Neural cell (in vitro differentiated cells): ENCODE results near the gene TSPAN31. TPM values are rescaled to one million over a fixed set of nuclear protein-coding genes. Genes with fewer than 3 reads are reported as not detected.

Experiments used
- H2AFZ ChIP-seq: fragments of 200-600, 300-800 bp; sonication (generic), shearing (Covaris generic); 2 replicates; pipeline ENCODE4 v1.6.0; 2014; ENCODE audit warnings: low read depth, mild to moderate bottlenecking, antibody characterized with exemption, low read length, moderate library complexity
- H3F3A ChIP-seq: fragments of 200-600 bp; shearing (Covaris generic); 2 replicates; pipeline ENCODE4 v1.6.1; 2016; ENCODE audit warnings: mild to moderate bottlenecking, moderate library complexity, mixed read lengths, antibody characterized with exemption, low read length; ENCODE audit not compliant: insufficient read depth, poor library complexity, severe bottlenecking
- H3K27ac ChIP-seq: fragments of 200-600, 300-800 bp; sonication (generic), shearing (Covaris generic); 2 replicates; pipeline ENCODE4 v1.5.1; 2014; ENCODE audit warnings: mild to moderate bottlenecking, low read length, moderate library complexity
- H3K27me3 ChIP-seq: fragments of 300-800, 200-600 bp; sonication (generic), shearing (Covaris generic); 2 replicates; pipeline ENCODE4 v1.6.0; 2014; ENCODE audit warnings: mild to moderate bottlenecking, low read depth, low read length, moderate library complexity; ENCODE audit not compliant: insufficient read depth
- H3K36me3 ChIP-seq: fragments of 300-800, 200-600 bp; sonication (generic), shearing (Covaris generic); 2 replicates; pipeline ENCODE4 v1.5.1; 2014; ENCODE audit warnings: mild to moderate bottlenecking, antibody characterized with exemption, low read length, moderate library complexity; ENCODE audit not compliant: insufficient read depth
- H3K4me2 ChIP-seq: fragments of 300-800, 200-600 bp; sonication (generic), shearing (Covaris generic); 2 replicates; pipeline ENCODE4 v1.6.0; 2014; ENCODE audit warnings: mild to moderate bottlenecking, low read length
- H3K4me3 ChIP-seq: fragments of 300-800, 200-600 bp; sonication (generic), shearing (Covaris generic); 2 replicates; pipeline ENCODE4 v1.5.1; 2014; ENCODE audit warnings: mild to moderate bottlenecking, low read length, moderate library complexity
- H3K79me2 ChIP-seq: fragments of 200-600 bp; shearing (Covaris generic); replicated peaks from 2 replicates; pipeline ENCODE4 v1.6.0; 2014; ENCODE audit warnings: mild to moderate bottlenecking, low read length, moderate library complexity; ENCODE audit not compliant: insufficient read depth
- H3K9ac ChIP-seq: fragments of 300-800, 200-600 bp; sonication (generic), shearing (Covaris generic); 2 replicates; pipeline ENCODE4 v1.6.1; 2016; ENCODE audit warnings: mild to moderate bottlenecking, low read length, mixed read lengths
- H3K9me2 ChIP-seq: fragments of 200-600 bp; shearing (Covaris generic); 2 replicates; pipeline ENCODE4 v1.6.1; 2016; ENCODE audit warnings: mild to moderate bottlenecking, low read length, mixed read lengths; ENCODE audit not compliant: insufficient read depth
- H3K9me3 ChIP-seq: fragments of 200-600, 300-800 bp; sonication (generic), shearing (Covaris generic); 2 replicates; pipeline ENCODE4 v1.6.1; 2016; ENCODE audit warnings: mild to moderate bottlenecking, mixed run types, low read length, moderate library complexity, mixed read lengths
- H4K20me1 ChIP-seq: fragments of 200-600 bp; shearing (Covaris generic); 2 replicates; pipeline ENCODE4 v1.6.1; 2016; ENCODE audit warnings: mild to moderate bottlenecking, mixed run types; ENCODE audit not compliant: insufficient read depth
- CTCF ChIP-seq: fragments of 450-650 bp; IDR thresholded peaks from 2 replicates; pipeline ENCODE4 v1.5.1; 2014; ENCODE audit warnings: antibody characterized with exemption, mild to moderate bottlenecking, moderate library complexity; ENCODE audit not compliant: poor library complexity, severe bottlenecking
- EP300 ChIP-seq: fragments of 450-650 bp; conservative IDR thresholded peaks from 2 replicates; pipeline ENCODE4 v1.6.1; 2014; ENCODE audit warnings: antibody characterized with exemption, mild to moderate bottlenecking, moderate library complexity; ENCODE audit not compliant: poor library complexity, severe bottlenecking
- EZH2 ChIP-seq: fragments of 200-600, 300-800 bp; shearing (Covaris generic), sonication (generic); IDR thresholded peaks from 2 replicates; pipeline ENCODE4 v1.6.1; 2014; ENCODE audit warnings: antibody characterized with exemption, low read length, borderline replicate concordance, mild to moderate bottlenecking; ENCODE audit not compliant: insufficient read depth, poor library complexity, severe bottlenecking
- MXI1 ChIP-seq: fragments of 450-650 bp; conservative IDR thresholded peaks from 2 replicates; pipeline ENCODE4 v1.6.1; 2014; ENCODE audit warnings: antibody characterized with exemption, mild to moderate bottlenecking; ENCODE audit not compliant: poor library complexity, severe bottlenecking
- POLR2AphosphoS5 ChIP-seq: IDR thresholded peaks from 2 replicates; pipeline ENCODE4 v1.6.1; 2012
- RAD21 ChIP-seq: fragments of 450-650 bp; conservative IDR thresholded peaks from 2 replicates; pipeline ENCODE4 v1.6.1; 2014; ENCODE audit warnings: antibody characterized with exemption, mild to moderate bottlenecking, moderate library complexity
- REST ChIP-seq: IDR thresholded peaks from 2 replicates; pipeline ENCODE4 v1.6.1; 2012; ENCODE audit warnings: borderline replicate concordance
- SMC3 ChIP-seq: fragments of 450-650 bp; conservative IDR thresholded peaks from 2 replicates; pipeline ENCODE4 v1.6.1; 2014; ENCODE audit warnings: antibody characterized with exemption, mild to moderate bottlenecking, moderate library complexity; ENCODE audit not compliant: poor library complexity
- TAF1 ChIP-seq: IDR thresholded peaks from 2 replicates; pipeline ENCODE4 v1.6.1; 2012; ENCODE audit warnings: low read depth
- polyA plus RNA-seq: library from polyadenylated mRNA; depleted of rRNA; stranded (reverse); fragments of >200 nt; gene quantifications from 2 replicates; pipeline ENCODE4 v1.2.3, GENCODE V29; 2014

Gene TSPAN31
- polyA plus RNA-seq, 1 donor from 2014 or later: 85.3 TPM

DNA sequence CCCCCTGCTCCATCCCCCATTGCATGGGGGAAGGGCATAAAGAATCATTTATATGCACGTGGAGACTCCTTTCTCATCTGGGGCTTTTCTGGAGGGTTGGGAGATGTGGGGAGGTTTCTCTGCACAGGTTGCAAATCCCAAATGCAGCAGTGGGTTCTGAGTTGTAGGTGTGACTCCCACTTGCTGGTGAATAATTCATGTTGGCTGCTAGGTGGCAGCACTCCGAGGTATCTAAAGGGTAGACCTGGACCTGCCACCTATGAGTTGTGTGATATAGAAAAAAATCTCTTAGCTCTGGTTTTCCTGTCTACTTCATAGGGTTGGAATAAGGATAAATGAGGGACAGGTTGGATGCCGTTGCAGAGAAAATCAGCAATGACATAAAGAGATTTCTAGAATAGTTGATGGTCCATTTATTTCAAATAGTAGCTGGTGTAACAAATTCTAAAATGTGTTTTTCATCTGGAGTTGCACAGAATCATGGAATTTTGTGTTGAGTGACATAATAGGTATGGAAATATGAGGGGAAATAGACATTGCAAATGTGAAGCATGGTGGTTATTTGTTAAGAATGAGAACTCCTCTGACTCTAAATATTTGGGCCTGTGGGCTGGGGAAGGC is 14.6 kb downstream of the TSPAN31 start:
- no peaks in the 10 kb centered on the region for H3K9me2 ChIP-seq
- H3K9ac ChIP-seq: no peak overlapping the region
- H3F3A ChIP-seq: no peaks in the 10 kb centered on the region
- H3K27ac ChIP-seq: no peak overlapping the region
- H3K4me2 ChIP-seq: no peak overlapping the region
- no peaks in the 10 kb centered on the region for H4K20me1 ChIP-seq
- H2AFZ ChIP-seq: no peak overlapping the region
- H3K27me3 ChIP-seq: peaks cover 22% of the 10 kb centered on the region
- no peaks in the 10 kb centered on the region for H3K9me3 ChIP-seq
- no peaks in the 10 kb centered on the region for H3K36me3 ChIP-seq
- H3K4me3 ChIP-seq: no peak overlapping the region
- H3K79me2 ChIP-seq: no peaks in the 10 kb centered on the region
- peak; percentile 35 for TF ChIP-seq RAD21
- TF ChIP-seq SMC3: peak; percentile 49
- TF ChIP-seq MXI1: no peak
- no peak for TF ChIP-seq EZH2
- TF ChIP-seq REST: no peak
- TF ChIP-seq EP300: no peak
- TF ChIP-seq TAF1: no peak
- no peak for TF ChIP-seq POLR2AphosphoS5
- peak; percentile 72 for TF ChIP-seq CTCF

DNA sequence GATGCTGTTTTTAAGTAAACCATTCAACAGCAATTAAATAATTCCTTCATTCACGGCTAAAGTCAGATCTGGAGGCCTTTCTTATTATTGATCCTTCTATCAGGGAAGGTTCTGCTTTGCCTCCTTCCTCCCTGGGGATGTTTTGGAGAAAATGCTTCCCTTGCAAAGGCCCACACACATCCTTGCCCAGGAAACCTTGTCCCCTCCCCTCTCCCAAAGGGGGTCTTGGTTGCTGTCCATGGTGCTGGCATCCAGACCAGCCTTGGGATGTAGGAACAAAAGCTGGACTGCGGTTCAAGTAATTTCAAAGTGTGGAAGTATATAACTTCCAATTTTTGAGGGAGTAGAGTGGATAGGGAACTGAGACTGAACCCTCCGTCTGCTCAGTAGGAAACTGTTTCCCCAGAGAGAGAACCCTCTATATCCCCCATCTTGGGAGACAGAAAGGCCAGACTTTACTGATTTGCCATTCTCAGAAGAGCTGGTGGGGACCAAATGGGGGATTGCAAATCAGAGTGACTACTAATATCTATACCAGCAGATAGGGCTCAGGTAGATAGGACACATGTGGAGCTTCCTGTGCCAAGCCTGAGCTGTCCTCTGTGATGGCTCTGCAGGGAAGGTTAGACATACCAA is 15.6 kb downstream of the TSPAN31 start:
- Histone ChIP-seq H4K20me1 (no peaks in the 10 kb centered on the region), H3K9me3 (no peaks in the 10 kb centered on the region), H3F3A (no peaks in the 10 kb centered on the region), H3K36me3 (no peaks in the 10 kb centered on the region), H3K27ac (no peak overlapping the region), H3K4me2 (no peak overlapping the region), H3K9ac (no peak overlapping the region), H3K27me3 (peaks cover 32% of the 10 kb centered on the region), H3K9me2 (no peaks in the 10 kb centered on the region), H2AFZ (no peak overlapping the region), H3K79me2 (no peaks in the 10 kb centered on the region), H3K4me3 (no peak overlapping the region)
- TF ChIP-seq POLR2AphosphoS5 (no peak), RAD21 (no peak), SMC3 (no peak), MXI1 (no peak), CTCF (no peak), EZH2 (no peak), REST (no peak), TAF1 (no peak), EP300 (no peak)
